SJSA1 (cell line): Measurements from ENCODE around the gene ERC1. TPM values are rescaled to one million over a fixed set of nuclear protein-coding genes. Genes with fewer than 3 reads are reported as not detected.
"Not testable (repeated sequence)": the region's sequence is repeated elsewhere in the genome, so short reads cannot be mapped to it uniquely, and the experiment has no call there.

Experiments
- DNase-seq, 2 experiments: peaks; one replicate each; pipeline ENCODE4 v3.0.0-alpha.2; 2015 to 2020; ENCODE audit warnings: low spot score in 2 of 2, low read depth in 1 of 2
- H3K27ac ChIP-seq: fragments of 250-450 bp; sonication (Bioruptor Pico); 2 replicates; pipeline ENCODE4 v1.5.1; 2020; ENCODE audit warnings: mild to moderate bottlenecking, moderate library complexity
- H3K27me3 ChIP-seq: fragments of 250-450 bp; sonication (Bioruptor Pico); replicated peaks from 2 replicates; pipeline ENCODE4 v1.5.1; 2020; ENCODE audit warnings: mild to moderate bottlenecking, moderate library complexity
- H3K36me3 ChIP-seq: fragments of 250-450 bp; sonication (Bioruptor Pico); 2 replicates; pipeline ENCODE4 v1.5.1; 2020; ENCODE audit warnings: mild to moderate bottlenecking
- H3K4me1 ChIP-seq: fragments of 250-450 bp; sonication (Bioruptor Pico); replicated peaks from 2 replicates; pipeline ENCODE4 v1.6.1; 2021; ENCODE audit warnings: mild to moderate bottlenecking
- H3K4me3 ChIP-seq: fragments of 250-450 bp; sonication (Bioruptor Pico); 2 replicates; pipeline ENCODE4 v1.5.1; 2020; ENCODE audit warnings: mild to moderate bottlenecking
- H3K9me3 ChIP-seq: fragments of 250-450 bp; sonication (Bioruptor Pico); replicated peaks from 2 replicates; pipeline ENCODE4 v1.5.1; 2020; ENCODE audit warnings: mild to moderate bottlenecking
- total RNA-seq: library from RNA; depleted of rRNA; stranded (reverse); fragments of >200 nt; shearing (Covaris generic); gene quantifications from 2 replicates; pipeline ENCODE4 v1.2.3, GENCODE V29; 2014

Gene ERC1
- total RNA-seq, 1 experiment from 2014 or later: 19.7 TPM

DNA sequence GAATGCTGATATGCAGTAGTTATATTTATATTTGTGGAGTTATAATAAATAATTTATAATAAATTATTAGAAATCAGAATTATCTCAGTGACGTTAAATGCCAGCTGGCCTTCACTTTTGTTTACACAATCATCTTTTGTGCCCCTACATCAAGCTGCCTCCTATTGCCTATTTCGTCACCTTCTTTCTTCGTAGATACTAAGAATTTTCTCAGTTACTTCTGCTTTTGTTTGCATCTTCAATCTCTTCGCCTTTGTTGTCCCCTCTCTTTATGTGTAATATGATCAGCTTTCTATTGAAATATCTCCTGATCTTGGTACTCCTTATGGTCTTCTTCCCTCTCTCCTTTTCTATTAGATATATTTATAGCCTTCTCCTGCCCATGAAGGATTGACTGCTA lies 197.0 kb downstream of the ERC1 start:
- Histone ChIP-seq H3K27me3 (no peaks in the 10 kb centered on the region), H3K27ac (no peak overlapping the region), H3K4me3 (no peak overlapping the region), H3K36me3 (peaks cover 21% of the 10 kb centered on the region), H3K9me3 (no peaks in the 10 kb centered on the region), H3K4me1 (no peaks in the 10 kb centered on the region)
- no peak for DNase-seq

DNA sequence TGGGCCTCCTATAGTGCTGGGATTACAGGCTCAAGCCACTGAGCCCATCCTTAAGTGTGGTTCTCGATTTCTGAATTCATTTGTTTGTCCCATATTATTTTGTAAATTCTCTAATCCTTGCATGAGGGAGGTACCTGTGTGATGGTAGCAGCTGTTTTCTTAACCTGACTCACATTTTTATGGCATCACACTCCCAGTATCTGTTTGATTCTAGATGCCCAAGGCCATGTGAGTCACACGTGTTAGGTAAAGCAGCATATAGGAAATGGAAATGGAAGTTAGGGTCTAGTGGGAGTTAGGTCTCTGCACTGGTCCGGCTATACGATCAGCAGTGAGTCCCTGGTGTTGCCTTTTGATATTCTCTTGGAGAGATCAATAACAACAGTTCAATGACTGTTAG lies 198.1 kb downstream of the ERC1 start:
- Histone ChIP-seq H3K9me3 (no peaks in the 10 kb centered on the region), H3K36me3 (peaks cover 21% of the 10 kb centered on the region), H3K4me3 (no peak overlapping the region), H3K27ac (no peak overlapping the region), H3K4me1 (no peaks in the 10 kb centered on the region), H3K27me3 (no peaks in the 10 kb centered on the region)
- no peak for DNase-seq

DNA sequence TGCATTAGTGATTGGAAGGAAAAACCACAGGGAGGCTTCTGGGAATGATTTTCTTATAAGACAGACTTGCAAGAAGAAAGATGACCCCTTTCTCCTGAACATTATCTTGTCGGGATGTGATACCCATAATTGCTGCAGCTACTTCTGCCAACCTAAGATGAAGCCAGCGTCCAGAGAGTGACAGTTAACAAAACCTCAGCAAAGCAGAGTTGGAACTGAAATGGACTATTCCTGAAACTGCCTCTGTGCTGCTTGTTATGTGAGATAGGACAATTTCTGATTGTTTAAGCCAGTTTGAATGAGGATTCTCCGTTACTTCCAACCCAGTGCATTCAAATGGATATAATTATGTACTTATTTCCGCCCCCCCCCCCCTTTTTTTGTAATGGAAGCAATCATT lies 204.5 kb downstream of the ERC1 start:
- no peaks in the 10 kb centered on the region for H3K9me3 ChIP-seq
- H3K27me3 ChIP-seq: no peaks in the 10 kb centered on the region
- H3K4me3 ChIP-seq: no peak overlapping the region
- DNase-seq: no peak
- H3K36me3 ChIP-seq: peaks cover 21% of the 10 kb centered on the region
- no peak overlapping the region for H3K27ac ChIP-seq
- H3K4me1 ChIP-seq: peaks cover 4% of the 10 kb centered on the region; the same call in 1 of the 2 replicates

DNA sequence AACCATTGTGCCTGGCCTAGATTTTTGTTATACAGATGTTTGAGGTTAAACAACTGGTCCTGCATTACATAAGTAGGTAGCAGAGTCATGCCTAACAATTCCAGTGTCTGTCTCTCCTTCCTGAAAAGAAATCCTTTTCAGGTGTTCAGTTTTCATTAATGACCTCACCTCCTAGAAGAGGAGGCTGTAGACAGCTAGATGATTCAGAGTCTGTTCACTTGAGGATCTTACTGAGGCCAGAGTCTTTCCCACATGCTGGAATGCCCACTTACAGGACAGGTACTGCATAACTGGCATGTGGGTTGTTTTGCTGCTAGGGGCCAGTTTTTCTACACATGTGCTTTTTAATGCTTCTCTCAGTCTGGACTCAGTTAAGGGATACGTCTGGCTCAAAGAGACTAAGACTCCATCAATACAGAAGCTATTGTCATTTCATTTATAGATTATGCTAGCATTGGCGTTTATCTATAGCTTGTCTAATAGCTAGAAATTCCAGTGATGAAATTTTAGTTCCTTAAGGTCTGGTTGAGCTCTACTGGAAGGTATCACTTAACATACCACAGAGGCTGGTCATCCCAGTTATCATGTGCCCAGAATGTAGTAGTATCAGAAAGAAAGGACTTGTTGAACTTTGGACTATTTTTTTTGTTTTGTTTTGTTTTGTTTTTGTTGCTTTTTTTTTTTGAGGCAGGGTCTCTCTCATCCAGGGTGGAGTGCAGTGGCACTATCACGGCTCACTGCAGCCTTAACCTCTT lies 206.4 kb downstream of the ERC1 start:
- peaks cover 4% of the 10 kb centered on the region; the same call in 1 of the 2 replicates for H3K4me1 ChIP-seq
- no peak overlapping the region for H3K27ac ChIP-seq
- DNase-seq: no peak
- no peaks in the 10 kb centered on the region for H3K9me3 ChIP-seq
- H3K27me3 ChIP-seq: no peaks in the 10 kb centered on the region
- no peak overlapping the region for H3K4me3 ChIP-seq
- peaks cover 18% of the 10 kb centered on the region for H3K36me3 ChIP-seq

DNA sequence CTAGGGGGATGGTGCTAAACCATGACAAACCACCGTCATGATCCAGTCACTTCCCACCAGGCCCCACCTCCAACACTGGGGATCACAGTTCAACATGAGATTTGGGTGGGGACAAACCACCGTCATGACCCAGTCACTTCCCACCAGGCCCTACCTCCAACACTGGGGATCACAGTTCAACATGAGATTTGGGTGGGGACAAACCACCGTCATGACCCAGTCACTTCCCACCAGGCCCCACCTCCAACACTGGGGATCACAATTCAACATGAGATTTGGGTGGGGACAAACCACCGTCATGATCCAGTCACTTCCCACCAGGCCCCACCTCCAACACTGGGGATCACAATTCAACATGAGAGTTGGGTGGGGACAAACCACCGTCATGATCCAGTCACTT lies 207.8 kb downstream of the ERC1 start:
- H3K36me3 ChIP-seq: peaks cover 18% of the 10 kb centered on the region
- H3K27ac ChIP-seq: not testable (repeated sequence)

DNA sequence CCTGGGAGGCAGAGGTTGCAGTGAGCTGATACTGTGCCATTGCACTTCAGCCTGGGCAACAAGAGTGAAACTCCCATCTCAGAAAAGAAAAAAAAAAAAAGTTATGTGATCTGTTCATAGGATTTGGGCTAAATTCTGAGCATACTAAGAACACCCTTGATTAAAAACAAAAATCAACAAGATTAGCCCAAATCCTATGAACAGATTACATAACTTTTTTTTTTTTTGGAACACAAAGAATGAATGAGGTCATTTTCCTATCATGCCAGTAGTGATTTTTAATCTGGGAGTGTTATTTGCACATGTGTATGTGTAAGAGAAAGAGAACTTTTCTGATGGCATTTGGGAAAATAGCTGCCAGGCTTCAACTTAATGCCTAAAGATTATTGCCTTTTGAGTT lies 208.7 kb downstream of the ERC1 start:
- peaks cover 18% of the 10 kb centered on the region for H3K36me3 ChIP-seq
- no peak overlapping the region for H3K27ac ChIP-seq
- peaks cover 8% of the 10 kb centered on the region for H3K4me1 ChIP-seq
- H3K27me3 ChIP-seq: no peaks in the 10 kb centered on the region
- no peaks in the 10 kb centered on the region for H3K9me3 ChIP-seq
- H3K4me3 ChIP-seq: no peak overlapping the region
- no peak for DNase-seq

More for the DNA sequence above, 207.8 kb downstream of the ERC1 start:
- DNase-seq, H3K27me3 ChIP-seq, H3K9me3 ChIP-seq, H3K4me3 ChIP-seq, H3K4me1 ChIP-seq: not testable (repeated sequence)

DNA sequence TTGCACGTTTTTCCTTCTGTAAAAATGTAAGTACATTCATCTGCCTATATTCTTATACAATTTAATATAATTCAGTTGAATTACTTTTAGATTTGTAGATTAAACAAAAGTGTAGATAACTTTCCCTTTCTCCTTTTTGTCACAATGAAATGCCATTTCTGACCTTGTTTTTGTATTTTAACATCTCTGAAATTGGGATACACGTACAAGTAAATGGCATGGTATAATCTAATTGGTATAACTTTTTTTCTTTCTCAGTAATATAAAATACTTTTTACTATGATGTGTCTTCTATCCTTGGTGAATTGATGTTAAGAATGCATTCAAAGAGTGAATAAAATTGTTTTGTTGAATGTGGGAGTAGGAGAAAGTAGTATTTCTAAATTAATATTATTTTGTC lies 210.0 kb downstream of the ERC1 start:
- DNase-seq: no peak
- H3K27ac ChIP-seq: no peak overlapping the region
- H3K36me3 ChIP-seq: peaks cover 12% of the 10 kb centered on the region
- H3K4me1 ChIP-seq: peaks cover 15% of the 10 kb centered on the region
- no peaks in the 10 kb centered on the region for H3K9me3 ChIP-seq
- no peaks in the 10 kb centered on the region for H3K27me3 ChIP-seq
- no peak overlapping the region for H3K4me3 ChIP-seq

DNA sequence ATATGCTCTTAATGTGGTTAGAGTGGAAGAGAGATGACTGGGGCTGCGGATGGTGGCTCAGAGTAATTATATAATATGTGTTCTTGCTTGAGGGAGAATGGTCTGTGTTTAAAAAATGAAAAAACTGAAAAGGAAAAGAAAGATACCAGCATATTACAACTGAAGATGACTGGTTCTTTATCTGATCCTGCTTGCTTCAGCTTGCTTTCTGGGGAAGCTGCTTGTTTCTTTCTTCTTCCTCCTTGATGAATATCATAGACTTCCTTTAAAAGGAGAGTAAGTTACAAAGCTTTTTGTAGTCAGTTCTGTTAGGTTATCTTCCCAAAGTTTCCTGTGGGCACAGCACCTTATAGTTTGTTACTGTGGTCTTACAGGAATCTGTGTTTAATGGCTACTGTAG lies 210.9 kb downstream of the ERC1 start:
- no peaks in the 10 kb centered on the region for H3K27me3 ChIP-seq
- H3K27ac ChIP-seq: no peak overlapping the region
- H3K36me3 ChIP-seq: peaks cover 12% of the 10 kb centered on the region
- H3K4me3 ChIP-seq: no peak overlapping the region
- no peaks in the 10 kb centered on the region for H3K9me3 ChIP-seq
- peaks cover 21% of the 10 kb centered on the region for H3K4me1 ChIP-seq
- DNase-seq: no peak

DNA sequence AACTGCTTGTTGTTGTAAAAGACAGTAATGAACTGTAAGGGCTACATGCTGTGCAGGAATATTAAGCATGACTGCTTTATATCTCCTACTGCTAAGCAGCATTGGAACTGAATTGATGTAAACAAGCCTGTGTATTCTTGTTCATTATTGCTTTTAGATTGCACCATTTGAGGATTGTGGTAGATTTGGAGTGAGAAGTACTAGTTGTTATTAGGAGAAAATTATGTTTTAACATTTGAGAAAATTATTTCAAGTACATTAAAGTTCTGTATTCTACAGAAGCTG lies 212.7 kb downstream of the ERC1 start:
- Histone ChIP-seq H3K9me3 (no peaks in the 10 kb centered on the region), H3K27ac (no peak overlapping the region), H3K4me1 (peaks cover 17% of the 10 kb centered on the region), H3K27me3 (no peaks in the 10 kb centered on the region), H3K4me3 (no peak overlapping the region), H3K36me3 (no peaks in the 10 kb centered on the region)
- DNase-seq: no peak

DNA sequence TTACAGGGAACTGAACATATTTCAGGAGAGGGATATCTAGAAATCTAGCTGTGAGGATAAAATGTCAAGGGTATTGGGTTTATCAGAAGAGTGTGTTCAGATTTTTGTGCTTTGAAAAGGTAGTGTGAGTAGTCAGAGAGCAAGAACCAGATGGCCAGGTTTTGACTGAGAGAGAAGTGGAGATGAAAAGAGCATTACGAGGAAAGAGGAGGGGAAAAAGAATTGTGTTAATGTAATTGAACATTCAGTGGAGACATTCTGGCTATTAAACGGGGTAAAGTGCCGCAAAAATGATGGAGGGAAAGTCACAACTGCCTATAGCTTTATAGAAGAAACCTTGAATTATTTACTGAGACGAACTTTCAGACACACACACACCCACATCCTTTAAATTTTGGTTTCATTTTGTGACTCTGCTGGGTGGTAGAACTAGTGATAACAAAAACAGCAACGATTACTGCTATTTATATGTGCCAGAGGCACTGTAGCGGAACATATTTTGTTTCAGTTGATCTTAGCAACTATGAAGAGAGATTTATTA lies 213.6 kb downstream of the ERC1 start:
- DNase-seq: peak in 1 of 2 experiments; percentile 53
- Histone ChIP-seq H3K27me3 (no peaks in the 10 kb centered on the region), H3K27ac (peak overlapping the region; percentile 41), H3K4me3 (peak overlapping the region; percentile 35), H3K36me3 (no peaks in the 10 kb centered on the region), H3K9me3 (no peaks in the 10 kb centered on the region), H3K4me1 (peaks cover 17% of the 10 kb centered on the region)

DNA sequence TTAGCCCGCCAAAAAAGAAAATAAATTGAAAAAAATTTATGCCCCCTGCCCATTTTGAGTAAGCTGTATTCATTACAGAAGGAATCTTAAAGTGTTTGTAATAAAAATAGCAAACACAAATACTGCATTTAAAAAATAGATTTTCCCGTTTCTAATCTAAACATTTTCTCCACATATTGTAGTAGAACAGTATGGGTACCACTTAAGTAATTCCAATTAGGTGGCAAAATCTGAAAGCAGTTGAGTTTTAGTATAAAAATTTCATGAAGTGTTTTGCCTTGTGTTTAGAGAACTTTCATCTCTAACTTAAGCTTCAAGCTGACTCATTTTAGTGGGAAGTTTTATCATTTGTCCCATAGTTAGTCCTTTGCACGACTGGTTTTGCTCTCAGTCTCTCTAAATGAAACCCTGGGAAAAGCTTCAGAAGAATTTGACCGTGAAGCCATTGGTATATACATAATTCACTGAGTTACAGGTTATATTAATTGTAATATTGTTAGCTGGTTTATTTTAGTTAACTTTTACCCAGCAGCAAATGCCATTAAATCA lies 214.6 kb downstream of the ERC1 start:
- Histone ChIP-seq H3K4me3 (no peak overlapping the region), H3K27ac (peak overlapping the region; percentile 41), H3K4me1 (peaks cover 17% of the 10 kb centered on the region)

DNA sequence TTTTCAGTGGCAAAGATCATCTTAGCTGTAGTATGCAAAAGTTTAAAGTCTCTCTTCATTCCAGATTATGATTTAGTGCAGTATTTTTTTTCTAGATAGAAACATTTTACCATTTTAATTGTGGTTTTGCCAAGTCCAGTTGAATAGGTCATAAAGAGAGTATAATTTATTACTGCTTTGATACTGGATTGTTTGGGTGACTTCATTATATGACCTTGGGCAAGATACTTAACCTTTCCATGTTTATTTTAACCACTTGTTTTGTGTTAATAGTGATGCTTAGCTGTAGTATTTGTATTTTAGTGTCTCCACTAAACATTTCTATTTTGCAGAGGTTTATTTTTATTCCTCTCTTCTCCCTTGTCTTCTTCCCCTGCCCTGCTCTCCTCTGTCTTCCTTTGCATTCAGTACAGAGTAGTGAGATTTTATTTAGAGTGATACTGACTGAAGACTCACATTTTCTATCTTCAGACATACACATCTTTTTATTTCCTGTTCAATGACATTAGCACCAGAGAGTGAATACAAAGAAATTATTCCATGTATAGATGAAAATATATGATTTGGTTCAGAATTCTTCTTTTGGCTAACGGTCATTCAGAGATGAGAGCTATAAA lies 215.2 kb downstream of the ERC1 start:
- H3K27ac ChIP-seq: peak overlapping the region; percentile 41
- peaks cover 17% of the 10 kb centered on the region for H3K4me1 ChIP-seq
- no peaks in the 10 kb centered on the region for H3K9me3 ChIP-seq
- H3K27me3 ChIP-seq: no peaks in the 10 kb centered on the region
- H3K4me3 ChIP-seq: no peak overlapping the region
- DNase-seq: no peak
- H3K36me3 ChIP-seq: no peaks in the 10 kb centered on the region

More for the DNA sequence above, 214.6 kb downstream of the ERC1 start:
- no peaks in the 10 kb centered on the region for H3K9me3 ChIP-seq
- H3K27me3 ChIP-seq: no peaks in the 10 kb centered on the region
- peak in 1 of 2 experiments; percentile 53 for DNase-seq
- H3K36me3 ChIP-seq: no peaks in the 10 kb centered on the region

DNA sequence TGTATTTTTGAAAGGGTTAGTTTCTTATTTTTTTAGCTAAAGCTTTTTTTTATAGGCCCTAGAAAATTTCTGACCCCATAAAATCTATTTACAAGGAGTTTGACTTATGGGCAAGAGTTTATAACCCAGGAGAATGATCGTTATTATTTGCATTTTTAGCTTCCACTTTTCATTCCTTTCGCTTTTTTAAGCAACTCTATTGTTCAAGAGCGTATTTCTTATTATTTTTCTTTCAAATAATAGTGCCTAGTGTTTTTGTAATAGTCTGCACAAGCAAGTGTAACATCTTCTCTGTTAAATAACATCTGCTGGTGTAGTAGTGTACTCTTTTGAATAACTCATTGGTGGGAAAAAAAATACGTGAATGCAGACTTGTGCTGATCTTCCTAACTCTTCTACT lies 216.3 kb downstream of the ERC1 start:
- Histone ChIP-seq H3K4me1 (peaks cover 17% of the 10 kb centered on the region), H3K4me3 (no peak overlapping the region), H3K27ac (no peak overlapping the region), H3K9me3 (no peaks in the 10 kb centered on the region), H3K36me3 (no peaks in the 10 kb centered on the region), H3K27me3 (no peaks in the 10 kb centered on the region)
- no peak for DNase-seq

DNA sequence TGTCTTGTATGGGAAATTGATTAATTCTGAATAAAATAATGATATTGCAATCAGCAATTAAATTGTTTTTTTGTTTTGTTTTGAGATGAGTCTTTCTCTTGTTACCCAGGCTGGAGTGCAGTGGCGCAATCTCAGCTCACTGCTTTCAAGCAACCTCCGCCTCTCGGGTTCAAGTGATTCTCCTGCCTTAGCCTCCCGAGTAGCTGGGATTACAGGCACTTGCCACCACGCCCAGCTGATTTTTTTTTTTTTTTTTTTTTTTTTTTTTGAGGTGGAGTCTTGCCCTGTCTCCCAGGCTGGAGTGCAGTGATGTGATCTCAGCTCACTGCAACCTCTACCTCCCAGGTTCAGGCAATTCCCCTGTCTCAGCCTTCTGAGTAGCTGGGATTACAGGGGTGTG lies 217.7 kb downstream of the ERC1 start:
- not testable (repeated sequence) for H3K9me3 ChIP-seq, DNase-seq, H3K4me3 ChIP-seq, H3K36me3 ChIP-seq, H3K27me3 ChIP-seq, H3K27ac ChIP-seq
- peaks cover 17% of the 10 kb centered on the region for H3K4me1 ChIP-seq
